GM18868 (cell line): ENCODE results near the gene C1orf94.

Source experiments
- ATAC-seq: cut with Tn5 transposase; IDR thresholded peaks from one replicate; pipeline ENCODE4 v1.9.1; 2021; ENCODE audit warnings: mild to moderate bottlenecking, moderate library complexity; ENCODE audit not compliant: unreplicated experiment

The C1orf94 gene

GRCh38 chr1:34250342-34250741 is 73.6 kb downstream of the C1orf94 start:
- ATAC-seq: no peak

GRCh38 chr1:34262023-34262853 is 85.5 kb downstream of the C1orf94 start:
- no peak for ATAC-seq

- ATAC-seq: no peak
Measured at GRCh38 chr1:34262921-34263320, 86.2 kb downstream of the C1orf94 start.

- no peak for ATAC-seq
Measured at GRCh38 chr1:34263406-34263805, 86.7 kb downstream of the C1orf94 start.

- ATAC-seq: no peak
Measured at GRCh38 chr1:34265396-34265795, 88.7 kb downstream of the C1orf94 start.

- no peak for ATAC-seq
Measured at GRCh38 chr1:34266127-34266951, 89.6 kb downstream of the C1orf94 start.

- ATAC-seq: no peak
Measured at GRCh38 chr1:34267326-34267725, 90.6 kb downstream of the C1orf94 start.

GRCh38 chr1:34268311-34268954 is 91.7 kb downstream of the C1orf94 start:
- ATAC-seq: no peak
